DND-41 (cell line): ENCODE measurements around the gene RDH8.

Experiments
- ATAC-seq: fragments of 200-7000 bp; cut with Tn5 transposase; 3 replicates; pipeline ENCODE4 v1.9.1; 2021; ENCODE audit warnings: low read depth; ENCODE audit not compliant: insufficient read depth
- DNase-seq: peaks from one replicate; pipeline ENCODE4 v3.0.0-alpha.2; 2020
- H2AFZ ChIP-seq: 2 replicates; pipeline ENCODE4 v1.6.0; 2012; ENCODE audit warnings: low read depth, low read length
- H3K27ac ChIP-seq: 2 replicates; pipeline ENCODE4 v1.5.1; 2012; ENCODE audit warnings: low read length, inconsistent platforms
- H3K27me3 ChIP-seq: fragments of 200-600 bp; sonication (generic); 2 replicates; pipeline ENCODE4 v1.6.0; 2012; ENCODE audit warnings: low read length, mild to moderate bottlenecking, inconsistent platforms; ENCODE audit not compliant: insufficient read depth, poor library complexity
- H3K36me3 ChIP-seq: 2 replicates; pipeline ENCODE4 v1.5.1; 2012; ENCODE audit warnings: low read length, inconsistent platforms; ENCODE audit not compliant: insufficient read depth
- H3K4me1 ChIP-seq: 2 replicates; pipeline ENCODE4 v1.5.1; 2012; ENCODE audit warnings: mild to moderate bottlenecking, low read length; ENCODE audit not compliant: insufficient read depth
- H3K4me2 ChIP-seq: 2 replicates; pipeline ENCODE4 v1.6.0; 2012; ENCODE audit warnings: mild to moderate bottlenecking, moderate library complexity, low read length, inconsistent platforms; ENCODE audit not compliant: insufficient read depth
- H3K4me3 ChIP-seq, 2 experiments: fragments of 200-600 bp in 1 of 2; shearing (Covaris generic) in 1 of 2; 2 replicates each; pipeline ENCODE4 v1.5.1; 2012 to 2016; ENCODE audit warnings: inconsistent platforms in 2 of 2, low read length in 2 of 2, mild to moderate bottlenecking in 2 of 2, low read depth in 1 of 2, moderate library complexity in 1 of 2
- H3K79me2 ChIP-seq: 2 replicates; pipeline ENCODE4 v1.6.0; 2012; ENCODE audit warnings: low read length, inconsistent platforms; ENCODE audit not compliant: insufficient read depth
- H3K9ac ChIP-seq: 2 replicates; pipeline ENCODE4 v1.6.0; 2012; ENCODE audit warnings: low read depth, mild to moderate bottlenecking, inconsistent platforms, low read length, moderate library complexity
- H3K9me3 ChIP-seq: 2 replicates; pipeline ENCODE4 v1.5.1; 2012; ENCODE audit warnings: low read length, moderate library complexity, mild to moderate bottlenecking, inconsistent platforms; ENCODE audit not compliant: insufficient read depth, severe bottlenecking
- H4K20me1 ChIP-seq: 2 replicates; pipeline ENCODE4 v1.6.0; 2012; ENCODE audit warnings: low read length; ENCODE audit not compliant: insufficient read depth
- EZH2 ChIP-seq: IDR thresholded peaks from 3 replicates; pipeline ENCODE4 v1.6.1; 2012; ENCODE audit warnings: borderline replicate concordance, low read depth, mild to moderate bottlenecking, moderate library complexity, low read length, inconsistent platforms; ENCODE audit not compliant: severe bottlenecking
- TF ChIP-seq, protein P1 (sequence below): IDR thresholded peaks from 2 replicates; pipeline ENCODE4 v1.5.1; 2012; ENCODE audit warnings: borderline replicate concordance, low read length, moderate library complexity, mild to moderate bottlenecking; ENCODE audit not compliant: poor library complexity, severe bottlenecking; ENCODE audit errors: extremely low read depth

RDH8 gene, protein sequence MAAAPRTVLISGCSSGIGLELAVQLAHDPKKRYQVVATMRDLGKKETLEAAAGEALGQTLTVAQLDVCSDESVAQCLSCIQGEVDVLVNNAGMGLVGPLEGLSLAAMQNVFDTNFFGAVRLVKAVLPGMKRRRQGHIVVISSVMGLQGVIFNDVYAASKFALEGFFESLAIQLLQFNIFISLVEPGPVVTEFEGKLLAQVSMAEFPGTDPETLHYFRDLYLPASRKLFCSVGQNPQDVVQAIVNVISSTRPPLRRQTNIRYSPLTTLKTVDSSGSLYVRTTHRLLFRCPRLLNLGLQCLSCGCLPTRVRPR

DNA sequence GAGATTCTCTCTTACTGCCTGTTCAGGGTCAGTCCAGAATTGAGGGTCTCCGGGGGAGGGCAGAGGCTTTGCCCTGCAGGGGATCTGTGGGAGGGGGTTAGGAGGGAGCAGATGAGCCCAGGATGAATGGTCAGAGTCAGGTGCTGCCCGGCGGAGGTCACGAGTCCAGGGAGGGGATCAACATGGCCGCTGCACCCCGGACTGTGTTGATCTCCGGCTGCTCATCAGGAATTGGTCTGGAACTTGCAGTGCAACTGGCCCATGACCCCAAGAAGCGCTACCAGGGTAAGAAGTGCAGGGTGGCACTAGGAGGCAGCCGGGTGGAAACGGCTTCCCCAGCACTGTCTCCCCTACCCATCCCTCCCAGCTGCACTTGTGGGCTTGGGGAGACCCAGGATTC lies at the start of gene RDH8:
RDH8 (plus strand) TSS at position 168 of the 400 bp plus-strand sequence; CDS start at position 183, 15 bp downstream.
- H3K4me2 ChIP-seq = no peak within 1 kb of the TSS
- no peak within 1 kb of the TSS for H3K4me3 ChIP-seq
- H3K36me3 ChIP-seq = no peaks in the 10 kb centered on the region
- H2AFZ ChIP-seq = no peak within 1 kb of the TSS
- H3K27me3 ChIP-seq = no peaks in the 10 kb centered on the region
- ATAC-seq (no peak), DNase-seq (no peak)
- no peaks in the 10 kb centered on the region for H4K20me1 ChIP-seq
- H3K9me3 ChIP-seq = no peaks in the 10 kb centered on the region
- H3K9ac ChIP-seq = no peak within 1 kb of the TSS
- no peaks in the 10 kb centered on the region for H3K79me2 ChIP-seq
- no peak within 1 kb of the TSS for H3K27ac ChIP-seq
- TF ChIP-seq, protein P1, sequence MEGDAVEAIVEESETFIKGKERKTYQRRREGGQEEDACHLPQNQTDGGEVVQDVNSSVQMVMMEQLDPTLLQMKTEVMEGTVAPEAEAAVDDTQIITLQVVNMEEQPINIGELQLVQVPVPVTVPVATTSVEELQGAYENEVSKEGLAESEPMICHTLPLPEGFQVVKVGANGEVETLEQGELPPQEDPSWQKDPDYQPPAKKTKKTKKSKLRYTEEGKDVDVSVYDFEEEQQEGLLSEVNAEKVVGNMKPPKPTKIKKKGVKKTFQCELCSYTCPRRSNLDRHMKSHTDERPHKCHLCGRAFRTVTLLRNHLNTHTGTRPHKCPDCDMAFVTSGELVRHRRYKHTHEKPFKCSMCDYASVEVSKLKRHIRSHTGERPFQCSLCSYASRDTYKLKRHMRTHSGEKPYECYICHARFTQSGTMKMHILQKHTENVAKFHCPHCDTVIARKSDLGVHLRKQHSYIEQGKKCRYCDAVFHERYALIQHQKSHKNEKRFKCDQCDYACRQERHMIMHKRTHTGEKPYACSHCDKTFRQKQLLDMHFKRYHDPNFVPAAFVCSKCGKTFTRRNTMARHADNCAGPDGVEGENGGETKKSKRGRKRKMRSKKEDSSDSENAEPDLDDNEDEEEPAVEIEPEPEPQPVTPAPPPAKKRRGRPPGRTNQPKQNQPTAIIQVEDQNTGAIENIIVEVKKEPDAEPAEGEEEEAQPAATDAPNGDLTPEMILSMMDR = no peak
- no peak for TF ChIP-seq EZH2
- no peaks in the 10 kb centered on the region for H3K4me1 ChIP-seq

DNA sequence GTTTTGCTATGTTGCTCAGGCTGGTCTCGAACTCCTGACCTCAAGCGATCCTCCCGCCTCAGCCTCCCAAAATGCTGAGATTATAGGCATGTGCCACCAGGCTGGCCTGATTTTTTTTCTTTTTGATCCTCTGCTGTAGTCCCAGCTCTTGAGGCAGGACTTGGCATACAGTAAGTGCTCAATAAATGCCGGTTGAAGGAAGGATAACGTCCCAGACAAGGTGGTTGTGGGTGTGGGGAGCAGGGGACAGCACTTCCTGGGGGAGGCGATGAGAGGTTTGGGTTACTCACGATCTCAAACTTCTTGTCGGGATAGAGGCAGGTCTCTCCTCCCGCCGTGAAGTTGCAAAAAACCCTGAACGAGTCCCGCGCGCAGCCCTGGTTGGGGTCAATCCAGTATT lies 47.3 kb upstream of the RDH8 start:
- no peaks in the 10 kb centered on the region for H3K36me3 ChIP-seq
- H3K4me1 ChIP-seq = no peaks in the 10 kb centered on the region
- no peak overlapping the region for H3K27ac ChIP-seq
- no peak overlapping the region for H3K4me3 ChIP-seq
- no peak overlapping the region for H3K4me2 ChIP-seq
- H2AFZ ChIP-seq = no peak overlapping the region
- H4K20me1 ChIP-seq = no peaks in the 10 kb centered on the region
- H3K9ac ChIP-seq = no peak overlapping the region
- no peaks in the 10 kb centered on the region for H3K9me3 ChIP-seq
- no peaks in the 10 kb centered on the region for H3K79me2 ChIP-seq
- ATAC-seq = no peak
- H3K27me3 ChIP-seq = no peaks in the 10 kb centered on the region
- DNase-seq = no peak
- TF ChIP-seq, protein P1 = no peak
- TF ChIP-seq EZH2 = no peak

DNA sequence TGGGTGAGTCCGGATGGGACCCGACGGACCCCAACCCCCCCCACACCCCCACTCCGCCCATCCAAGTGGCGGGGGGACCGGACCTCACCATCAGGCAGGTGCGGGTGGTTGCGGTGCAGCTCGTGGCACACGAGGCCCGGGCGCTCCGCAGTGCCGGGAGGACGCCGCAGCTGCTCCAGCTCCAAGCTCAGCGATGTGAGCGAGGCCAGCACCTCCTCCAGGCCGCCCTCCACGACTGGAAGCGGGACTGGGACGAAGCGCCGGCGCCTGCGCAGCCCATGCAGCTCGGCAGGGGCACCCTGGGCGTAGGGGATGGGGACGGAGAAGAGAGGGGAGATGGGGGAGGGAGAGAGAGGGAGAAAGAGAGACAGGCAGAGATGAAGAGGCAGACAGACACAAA lies 46.8 kb upstream of the RDH8 start:
- no peaks in the 10 kb centered on the region for H3K79me2 ChIP-seq
- no peak for TF ChIP-seq EZH2
- TF ChIP-seq, protein P1 = no peak
- H3K4me3 ChIP-seq = no peak overlapping the region
- H3K4me1 ChIP-seq = no peaks in the 10 kb centered on the region
- no peak overlapping the region for H2AFZ ChIP-seq
- no peak overlapping the region for H3K27ac ChIP-seq
- H3K9ac ChIP-seq = no peak overlapping the region
- DNase-seq (no peak), ATAC-seq (no peak)
- no peaks in the 10 kb centered on the region for H3K36me3 ChIP-seq
- H4K20me1 ChIP-seq = no peaks in the 10 kb centered on the region
- no peaks in the 10 kb centered on the region for H3K9me3 ChIP-seq
- no peak overlapping the region for H3K4me2 ChIP-seq
- H3K27me3 ChIP-seq = no peaks in the 10 kb centered on the region
